ENCODE data around the gene TMEM143.

TMEM143 gene

GRCh38 chr19:48391100-48392005 is 27.6 kb upstream of the TMEM143 start, which contains the start of gene KDELR1:
TSS of gene KDELR1 (minus strand) at chr19:48391551. CDS start at chr19:48391358, 193 bp downstream.
- Histone ChIP-seq H3K9me3 (ENCODE audit: control insufficient read depth, low read length) (no peaks in the 10 kb centered on the region), H2AFZ (peak within 1 kb of the TSS; percentile 63), H3K4me2 (ENCODE audit: low read length) (peak within 1 kb of the TSS; percentile 90), H3K36me3 (ENCODE audit: control insufficient read depth, insufficient read depth, low read length) (no peaks in the 10 kb centered on the region), H3K79me2 (peaks cover 13% of the 10 kb centered on the region), H3K4me3 (ENCODE audit: low read depth, low read length) (peak within 1 kb of the TSS; percentile 93), H3K9ac (peak within 1 kb of the TSS; percentile 83), H3K27ac (peak within 1 kb of the TSS; percentile 75), H3K27me3 (ENCODE audit: control insufficient read depth, insufficient read depth, low read length) (no peaks in the 10 kb centered on the region), H3K4me1 (no peaks in the 10 kb centered on the region)
- TF ChIP-seq CTCF (IDR thresholded peaks at IDR 0.05): peak; percentile 93

DNA sequence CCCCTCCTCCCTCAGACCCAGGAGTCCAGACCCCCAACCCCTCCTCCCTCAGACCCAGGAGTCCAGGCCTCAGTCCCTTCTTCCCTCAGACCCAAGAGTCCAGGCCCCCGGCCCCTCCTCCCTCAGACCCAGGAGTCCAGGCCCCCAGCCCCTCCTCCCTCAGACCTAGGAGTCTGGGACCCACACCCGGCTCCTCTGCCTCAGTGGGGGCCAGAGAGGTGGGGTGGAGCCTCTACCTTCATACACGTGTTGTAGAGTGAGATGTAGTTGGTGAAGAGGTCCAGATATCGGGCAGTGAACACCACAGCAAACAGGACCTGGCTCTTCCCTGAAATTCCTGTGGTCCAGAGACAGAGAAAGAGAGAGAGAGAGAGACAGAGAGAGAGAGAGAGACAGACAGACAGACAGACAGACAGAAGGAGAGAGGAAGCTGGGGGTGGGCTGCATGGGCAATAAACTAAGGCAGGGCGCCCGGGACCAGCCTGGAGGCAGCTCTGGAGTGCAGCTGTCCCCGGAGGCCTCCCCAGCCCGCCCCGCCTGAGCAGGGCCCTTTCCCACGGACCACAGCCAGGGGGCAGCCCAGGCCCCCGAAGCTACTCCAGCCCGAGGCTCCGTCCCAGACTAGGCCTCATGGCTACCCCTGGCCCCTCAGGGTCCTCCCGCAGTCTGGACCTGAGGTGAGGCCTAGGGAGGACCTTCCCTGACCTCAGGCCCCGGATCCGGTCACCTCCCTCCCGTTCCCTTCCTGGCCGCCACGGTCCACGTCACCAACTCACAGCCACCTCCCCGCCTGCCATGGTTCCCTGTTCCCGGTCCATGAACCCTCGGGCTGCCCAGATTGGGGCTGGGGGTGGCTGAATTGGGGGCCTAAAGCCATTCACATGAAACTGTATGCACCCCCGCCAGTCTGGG is 26.7 kb upstream of the TMEM143 start:
- peaks cover 13% of the 10 kb centered on the region for H3K79me2 ChIP-seq

DNA sequence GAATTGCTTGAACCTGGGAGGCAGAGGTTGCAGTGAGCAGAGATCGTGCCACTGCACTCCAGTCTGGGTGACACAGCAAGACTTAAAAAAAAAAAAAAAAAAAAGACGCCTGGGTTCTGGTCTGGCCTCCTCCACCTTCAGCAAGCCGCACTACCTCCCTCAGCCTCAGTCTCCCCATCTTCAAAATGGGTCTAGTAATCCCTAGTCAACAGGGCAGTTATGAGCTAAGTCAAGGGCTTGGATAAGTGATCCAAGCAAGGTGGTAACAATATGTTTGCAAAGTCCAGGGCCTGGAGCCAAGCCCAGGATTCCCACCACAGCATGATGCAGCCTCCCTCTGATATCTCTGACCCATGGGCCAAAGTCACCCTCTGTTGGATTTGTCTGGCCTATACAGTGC is 23.2 kb upstream of the TMEM143 start:
- Histone ChIP-seq H3K4me3 (ENCODE audit: low read depth, low read length) (no peak overlapping the region), H3K36me3 (ENCODE audit: control insufficient read depth, insufficient read depth, low read length) (no peaks in the 10 kb centered on the region), H3K4me2 (ENCODE audit: low read length) (no peak overlapping the region), H3K9ac (no peak overlapping the region), H3K9me3 (ENCODE audit: control insufficient read depth, low read length) (no peaks in the 10 kb centered on the region), H2AFZ (no peak overlapping the region), H3K27me3 (ENCODE audit: control insufficient read depth, insufficient read depth, low read length) (no peaks in the 10 kb centered on the region), H3K27ac (no peak overlapping the region), H3K4me1 (no peaks in the 10 kb centered on the region), H3K79me2 (peaks cover 13% of the 10 kb centered on the region)
- no peak for TF ChIP-seq CTCF (IDR thresholded peaks at IDR 0.05)

More for the DNA sequence above, 26.7 kb upstream of the TMEM143 start:
- Histone ChIP-seq H2AFZ (peak overlapping the region; percentile 63), H3K27ac (peak overlapping the region; percentile 75), H3K4me1 (no peaks in the 10 kb centered on the region), H3K4me3 (ENCODE audit: low read depth, low read length) (peak overlapping the region; percentile 93), H3K4me2 (ENCODE audit: low read length) (peak overlapping the region; percentile 90), H3K36me3 (ENCODE audit: control insufficient read depth, insufficient read depth, low read length) (no peaks in the 10 kb centered on the region), H3K9ac (peak overlapping the region; percentile 83), H3K9me3 (ENCODE audit: control insufficient read depth, low read length) (no peaks in the 10 kb centered on the region), H3K27me3 (ENCODE audit: control insufficient read depth, insufficient read depth, low read length) (no peaks in the 10 kb centered on the region)
- TF ChIP-seq CTCF (IDR thresholded peaks at IDR 0.05): peak; percentile 65

DNA sequence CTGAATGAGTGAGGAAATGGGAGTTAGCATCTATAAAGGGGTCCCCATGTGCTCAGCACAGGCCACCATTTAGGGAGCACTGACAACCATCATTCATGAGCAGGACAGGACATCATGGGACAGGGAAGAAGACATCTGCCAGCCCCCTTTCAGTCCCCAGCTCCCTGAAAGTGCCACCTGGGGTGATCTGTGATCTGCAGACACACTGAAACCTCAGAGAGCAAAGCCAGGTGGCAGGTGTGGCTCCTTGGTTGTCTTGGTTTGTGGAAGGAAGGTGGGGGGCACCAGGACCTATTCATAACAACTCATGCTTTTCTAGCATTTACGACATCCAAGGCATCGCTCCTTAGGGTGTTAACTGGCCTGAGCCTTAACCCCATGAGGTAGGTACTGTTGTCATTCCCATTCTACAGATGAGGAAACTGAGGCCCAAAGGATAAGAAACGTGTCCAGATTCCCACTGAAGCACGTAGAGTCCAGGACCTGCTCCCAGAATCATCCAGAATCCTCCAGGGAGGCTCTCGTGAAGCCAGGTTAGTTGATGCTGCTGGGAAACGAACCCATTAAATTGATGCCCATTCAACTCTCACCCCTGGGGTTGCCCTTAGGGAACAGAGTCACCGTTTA is 21.8 kb upstream of the TMEM143 start:
- H3K36me3 ChIP-seq (ENCODE audit: control insufficient read depth, insufficient read depth, low read length): no peaks in the 10 kb centered on the region
- no peaks in the 10 kb centered on the region for H3K4me1 ChIP-seq
- H3K9ac ChIP-seq: no peak overlapping the region
- H3K4me2 ChIP-seq (ENCODE audit: low read length): no peak overlapping the region
- no peak for TF ChIP-seq CTCF (IDR thresholded peaks at IDR 0.05)
- no peaks in the 10 kb centered on the region for H3K9me3 ChIP-seq (ENCODE audit: control insufficient read depth, low read length)
- H2AFZ ChIP-seq: no peak overlapping the region
- no peaks in the 10 kb centered on the region for H3K27me3 ChIP-seq (ENCODE audit: control insufficient read depth, insufficient read depth, low read length)
- no peak overlapping the region for H3K4me3 ChIP-seq (ENCODE audit: low read depth, low read length)
- H3K27ac ChIP-seq: no peak overlapping the region
- H3K79me2 ChIP-seq: peaks cover 9% of the 10 kb centered on the region
